IMR-90 (cell line): ENCODE data around the gene STXBP6. TPM values are rescaled to one million over a fixed set of nuclear protein-coding genes. Genes with fewer than 3 reads are reported as not detected.

Experiments
- ATAC-seq: fragments of 200-7000 bp; cut with Tn5 transposase; 2 replicates; pipeline ENCODE4 v1.9.1; 2020; ENCODE audit warnings: low read depth, mild to moderate bottlenecking, moderate library complexity
- BruUV-seq: library from RNA; stranded (reverse); fragments of 400-500 nt; replicated peaks from 2 replicates; lab custom pipeline; 2021; lab: Mats Ljungman, UMichigan
- CTCF ChIA-PET: fragments of 300-600 bp; formaldehyde crosslinking; extraction: SDS; loops from one replicate; lab custom pipeline; 2021; ENCODE audit warnings: antibody characterized with exemption; lab: Yijun Ruan, JAX
- POLR2A ChIA-PET: fragments of 300-600 bp; sonication (Branson Sonifier 250); formaldehyde crosslinking; loops from one replicate; lab custom pipeline; 2022; ENCODE audit warnings: antibody characterized with exemption; ENCODE audit not compliant: unreplicated experiment; lab: Charles Lee
- DNase-seq: peaks from one replicate; pipeline ENCODE4 v3.0.0; 2013
- H2AFZ ChIP-seq: replicated peaks from 2 replicates; pipeline ENCODE3; 2013; ENCODE audit warnings: low read length, mild to moderate bottlenecking; ENCODE audit not compliant: poor library complexity
- H2AK5ac ChIP-seq: 2 replicates; pipeline ENCODE4 v1.6.1; 2013; ENCODE audit warnings: low read depth, low read length, inconsistent platforms
- H2AK9ac ChIP-seq: replicated peaks from 2 replicates; pipeline ENCODE3; 2013; ENCODE audit warnings: mild to moderate bottlenecking, low read depth, low read length, moderate library complexity; ENCODE audit not compliant: poor library complexity
- H2BK120ac ChIP-seq: 2 replicates; pipeline ENCODE4 v1.6.1; 2013; ENCODE audit warnings: low read depth, low read length, inconsistent platforms
- H2BK15ac ChIP-seq: 3 replicates; pipeline ENCODE4 v1.6.1; 2013; ENCODE audit warnings: low read depth, low read length, inconsistent platforms
- H2BK20ac ChIP-seq: 2 replicates; pipeline ENCODE4 v1.6.1; 2013; ENCODE audit warnings: low read depth, mild to moderate bottlenecking, inconsistent platforms, low read length, moderate library complexity
- H2BK5ac ChIP-seq: 2 replicates; pipeline ENCODE4 v1.6.1; 2013; ENCODE audit warnings: mild to moderate bottlenecking, low read depth, low read length, inconsistent platforms; ENCODE audit not compliant: poor library complexity, severe bottlenecking
- H3K14ac ChIP-seq: replicated peaks from 2 replicates; pipeline ENCODE4 v1.6.1; 2013; ENCODE audit warnings: low read depth, low read length, inconsistent platforms
- H3K18ac ChIP-seq: 2 replicates; pipeline ENCODE4 v1.6.1; 2013; ENCODE audit warnings: low read depth, low read length, control low read depth
- H3K23ac ChIP-seq: 2 replicates; pipeline ENCODE4 v1.6.1; 2013; ENCODE audit warnings: low read depth, low read length, inconsistent platforms
- H3K27ac ChIP-seq: 2 replicates; pipeline ENCODE4 v1.5.1; 2013; ENCODE audit warnings: mild to moderate bottlenecking, control low read depth, low read length; ENCODE audit not compliant: insufficient read depth
- H3K27me3 ChIP-seq: 2 replicates; pipeline ENCODE4 v1.6.1; 2013; ENCODE audit warnings: low read length; ENCODE audit not compliant: control insufficient read depth, insufficient read depth
- H3K36me3 ChIP-seq: 2 replicates; pipeline ENCODE4 v1.6.1; 2013; ENCODE audit warnings: low read length, mixed read lengths; ENCODE audit not compliant: control insufficient read depth, insufficient read depth
- H3K4ac ChIP-seq: 2 replicates; pipeline ENCODE4 v1.6.1; 2013; ENCODE audit warnings: low read depth, low read length, inconsistent platforms
- H3K4me1 ChIP-seq: 2 replicates; pipeline ENCODE4 v1.6.1; 2013; ENCODE audit warnings: low read length, mixed read lengths; ENCODE audit not compliant: control insufficient read depth, insufficient read depth
- H3K4me2 ChIP-seq: 2 replicates; pipeline ENCODE4 v1.6.1; 2013; ENCODE audit warnings: low read depth, mild to moderate bottlenecking, control low read depth, low read length, moderate library complexity
- H3K4me3 ChIP-seq: 2 replicates; pipeline ENCODE4 v1.5.1; 2013; ENCODE audit warnings: low read depth, mild to moderate bottlenecking, control low read depth, low read length, moderate library complexity; ENCODE audit not compliant: insufficient read depth
- H3K56ac ChIP-seq: 2 replicates; pipeline ENCODE4 v1.6.1; 2013; ENCODE audit warnings: low read length, inconsistent platforms; ENCODE audit not compliant: insufficient read depth; ENCODE audit errors: extremely low read depth
- H3K79me1 ChIP-seq, 2 experiments: 2 replicates each; pipeline ENCODE4 v1.6.1; 2013; ENCODE audit warnings: low read length in 2 of 2, inconsistent platforms in 1 of 2, low read depth in 1 of 2
- H3K9ac ChIP-seq: 2 replicates; pipeline ENCODE4 v1.6.1; 2013; ENCODE audit warnings: low read depth, low read length, control low read depth
- H3K9me1 ChIP-seq: 2 replicates; pipeline ENCODE4 v1.6.1; 2013; ENCODE audit warnings: low read length, inconsistent platforms; ENCODE audit not compliant: insufficient read depth
- H3K9me3 ChIP-seq: 2 replicates; pipeline ENCODE4 v1.6.1; 2013; ENCODE audit warnings: low read length; ENCODE audit not compliant: control insufficient read depth, insufficient read depth
- H4K20me1 ChIP-seq: 2 replicates; pipeline ENCODE4 v1.6.1; 2013; ENCODE audit warnings: low read length, inconsistent platforms; ENCODE audit not compliant: insufficient read depth
- H4K5ac ChIP-seq: 2 replicates; pipeline ENCODE4 v1.6.1; 2013; ENCODE audit warnings: mild to moderate bottlenecking, low read depth, low read length, control low read depth
- H4K8ac ChIP-seq, 2 experiments: 2 replicates each; pipeline ENCODE4 v1.6.1; 2013; ENCODE audit warnings: low read depth in 2 of 2, low read length in 2 of 2, control low read depth in 1 of 2, inconsistent platforms in 1 of 2
- H4K91ac ChIP-seq: 2 replicates; pipeline ENCODE4 v1.6.1; 2013; ENCODE audit warnings: low read depth, low read length, inconsistent platforms; ENCODE audit not compliant: insufficient read depth
- CHD1 ChIP-seq: IDR thresholded peaks from 2 replicates; pipeline ENCODE4 v1.6.1; 2012; ENCODE audit warnings: low read depth, low read length, improper control_type of control experiment
- MAFK ChIP-seq: IDR thresholded peaks from 2 replicates; pipeline ENCODE4 v1.6.1; 2012; ENCODE audit warnings: low read depth, low read length, improper control_type of control experiment
- MAZ ChIP-seq: IDR thresholded peaks from 2 replicates; pipeline ENCODE4 v1.6.1; 2012; ENCODE audit warnings: low read depth, mild to moderate bottlenecking, low read length, improper control_type of control experiment, moderate library complexity, borderline replicate concordance
- MXI1 ChIP-seq: IDR thresholded peaks from 2 replicates; pipeline ENCODE4 v1.6.1; 2012; ENCODE audit warnings: low read depth, mild to moderate bottlenecking, low read length, moderate library complexity, borderline replicate concordance
- SMC3 ChIP-seq: fragments of 150-350 bp; IDR thresholded peaks from 2 replicates; pipeline ENCODE4 v1.6.1; 2016; ENCODE audit warnings: low read depth, mild to moderate bottlenecking, antibody characterized with exemption, low read length, moderate library complexity
- WGBS, 2 experiments: methylation state at CpG; one replicate each; pipeline versions ENCODE4 v1.1.5 to v1.1.7; 2013; ENCODE audit warnings: missing lambda C conversion rate in 2 of 2; ENCODE audit not compliant: insufficient read length in 1 of 2; ENCODE audit errors: extremely low coverage in 2 of 2; 5-methylcytosine and 5-hydroxymethylcytosine counted together
- dilution Hi-C: fragments of 300-500 bp; cut with HindIII; formaldehyde crosslinking; loops from one replicate; pipeline ENCODE4 v1.14.3; 2018; ENCODE audit warnings: low sequenced_read_pairs; ENCODE audit not compliant: unreplicated experiment
- in situ Hi-C: fragments of 300-500 bp; cut with MboI; formaldehyde crosslinking; loops from 3 replicates; pipeline ENCODE4 v1.14.3; 2019; ENCODE audit warnings: low sequenced_read_pairs, inconsistent platforms, mixed read lengths
- intact Hi-C: fragments of 100-400 bp; cut with micrococcal nuclease; formaldehyde crosslinking; loops from 2 replicates; pipeline ENCODE4 v1.10.0; 2022
- polyA plus RNA-seq, 3 experiments: library from polyadenylated mRNA; depleted of rRNA; stranded (reverse); fragments of >200 nt; gene quantifications; 2 replicates each; pipeline ENCODE4 v1.2.3, GENCODE V29; 2012; ENCODE audit warnings: low replicate concordance in 1 of 3
- total RNA-seq: library from RNA; depleted of rRNA; stranded (reverse); fragments of >200 nt; gene quantifications from 2 replicates; pipeline ENCODE4 v1.2.3, GENCODE V29; 2012

Gene STXBP6
- total and polyA plus RNA-seq, 2 of the 4 experiments (the other 2 are of a cell fraction): 14.2 to 14.3 TPM

GRCh38 chr14:24766434-24766833, 283.5 kb downstream of the STXBP6 start:
- dilution Hi-C loops: no loop called here
- Histone ChIP-seq H4K91ac (no peak overlapping the region), H3K18ac (no peak overlapping the region), H2BK15ac (no peak overlapping the region), H3K4ac (no peak overlapping the region), H3K79me1 (no peaks in the 10 kb centered on the region), H3K23ac (no peak overlapping the region), H4K8ac (no peak overlapping the region), H3K4me2 (no peak overlapping the region), H4K20me1 (no peaks in the 10 kb centered on the region), H3K4me3 (no peak overlapping the region), H2AFZ (no peak overlapping the region), H3K27me3 (no peaks in the 10 kb centered on the region), H3K9ac (no peak overlapping the region), H3K9me1 (no peaks in the 10 kb centered on the region), H3K56ac (no peak overlapping the region), H2BK120ac (no peak overlapping the region), H2AK9ac (no peak overlapping the region), H3K14ac (no peak overlapping the region), H2BK20ac (no peak overlapping the region), H3K9me3 (no peaks in the 10 kb centered on the region), H2AK5ac (no peak overlapping the region), H3K36me3 (no peaks in the 10 kb centered on the region), H2BK5ac (no peak overlapping the region), H3K27ac (no peak overlapping the region), H3K4me1 (no peaks in the 10 kb centered on the region), H4K5ac (no peak overlapping the region)
- WGBS, 2 experiments: no CpG with 5 or more reads among the region's 2 CpGs
- DNase-seq: no peak
- in situ Hi-C loops: no loop called here
- ChIA-PET CTCF (no interaction called here), POLR2A (no interaction called here)
- no peak for ATAC-seq
- TF ChIP-seq MAFK (no peak), MAZ (no peak), SMC3 (no peak), CHD1 (no peak), MXI1 (no peak)
- intact Hi-C loops: no loop called here
- BruUV-seq: no TSS peak
